ENCODE results near the gene KIF3A.

DNA sequence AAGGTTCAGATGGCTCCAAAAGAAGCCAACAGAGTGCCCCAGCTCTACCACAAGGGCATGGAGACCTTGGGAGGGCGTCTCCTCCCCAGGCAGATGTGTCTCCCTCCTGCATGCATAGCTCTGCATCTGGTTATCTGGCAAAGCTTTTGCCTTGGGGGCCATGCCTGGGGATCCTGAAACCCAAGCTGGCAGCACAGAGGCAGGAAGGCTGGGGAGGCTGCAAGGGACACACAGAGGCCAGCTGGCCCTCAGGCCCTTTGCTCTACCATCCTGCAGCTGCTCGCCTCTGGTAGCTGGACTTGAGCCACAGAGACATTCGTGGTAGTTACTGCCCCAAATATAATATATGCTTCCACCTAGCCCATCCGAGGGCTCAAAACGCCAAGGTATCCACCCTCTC lies 35.8 kb upstream of the KIF3A start:
- TF ChIP-seq CTCF (conservative IDR thresholded peaks at IDR 0.05) (no peak), EZH2 (IDR thresholded peaks at IDR 0.05; ENCODE audit: low read depth) (no peak)

Measured in PC-9 (cell line).